BE2C (cell line): ENCODE data around the gene SAMD4B.

Experiments
- DNase-seq: peaks from one replicate; pipeline ENCODE4 v3.0.0-alpha.2; 2020
- H3K27me3 ChIP-seq: fragments of 250-450 bp; sonication (Bioruptor Pico); 2 replicates; pipeline ENCODE4 v1.5.1; 2020; ENCODE audit warnings: mild to moderate bottlenecking
- H3K36me3 ChIP-seq: fragments of 250-450 bp; sonication (Bioruptor Pico); 2 replicates; pipeline ENCODE4 v1.5.1; 2020; ENCODE audit warnings: mild to moderate bottlenecking
- H3K4me1 ChIP-seq: fragments of 250-450 bp; sonication (Bioruptor Pico); 2 replicates; pipeline ENCODE4 v1.5.1; 2020
- H3K4me3 ChIP-seq: 2 replicates; pipeline ENCODE4 v1.5.1; 2011; ENCODE audit warnings: low read depth, low read length
- H3K9me3 ChIP-seq: fragments of 250-450 bp; sonication (Bioruptor Pico); 2 replicates; pipeline ENCODE4 v1.5.1; 2020
- TF ChIP-seq, protein P1 (sequence below): IDR thresholded peaks from 2 replicates; pipeline ENCODE4 v1.5.1; 2012; ENCODE audit warnings: mild to moderate bottlenecking, low read depth, low read length

Gene SAMD4B

GRCh38 chr19:39412867-39413271 is 70.6 kb downstream of the SAMD4B start:
- peak overlapping the region; percentile 94 for H3K4me3 ChIP-seq
- H3K4me1 ChIP-seq: peaks cover 9% of the 10 kb centered on the region
- DNase-seq: no peak
- no peaks in the 10 kb centered on the region; the same call in 1 of the 2 replicates for H3K36me3 ChIP-seq
- no peaks in the 10 kb centered on the region for H3K27me3 ChIP-seq
- TF ChIP-seq, protein P1, sequence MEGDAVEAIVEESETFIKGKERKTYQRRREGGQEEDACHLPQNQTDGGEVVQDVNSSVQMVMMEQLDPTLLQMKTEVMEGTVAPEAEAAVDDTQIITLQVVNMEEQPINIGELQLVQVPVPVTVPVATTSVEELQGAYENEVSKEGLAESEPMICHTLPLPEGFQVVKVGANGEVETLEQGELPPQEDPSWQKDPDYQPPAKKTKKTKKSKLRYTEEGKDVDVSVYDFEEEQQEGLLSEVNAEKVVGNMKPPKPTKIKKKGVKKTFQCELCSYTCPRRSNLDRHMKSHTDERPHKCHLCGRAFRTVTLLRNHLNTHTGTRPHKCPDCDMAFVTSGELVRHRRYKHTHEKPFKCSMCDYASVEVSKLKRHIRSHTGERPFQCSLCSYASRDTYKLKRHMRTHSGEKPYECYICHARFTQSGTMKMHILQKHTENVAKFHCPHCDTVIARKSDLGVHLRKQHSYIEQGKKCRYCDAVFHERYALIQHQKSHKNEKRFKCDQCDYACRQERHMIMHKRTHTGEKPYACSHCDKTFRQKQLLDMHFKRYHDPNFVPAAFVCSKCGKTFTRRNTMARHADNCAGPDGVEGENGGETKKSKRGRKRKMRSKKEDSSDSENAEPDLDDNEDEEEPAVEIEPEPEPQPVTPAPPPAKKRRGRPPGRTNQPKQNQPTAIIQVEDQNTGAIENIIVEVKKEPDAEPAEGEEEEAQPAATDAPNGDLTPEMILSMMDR: no peak
- no peaks in the 10 kb centered on the region for H3K9me3 ChIP-seq

GRCh38 chr19:39413272-39413910 is 71.2 kb downstream of the SAMD4B start:
- Histone ChIP-seq H3K36me3 (no peaks in the 10 kb centered on the region; the same call in none of the 2 replicates), H3K27me3 (no peaks in the 10 kb centered on the region), H3K4me3 (peak overlapping the region; percentile 94), H3K9me3 (no peaks in the 10 kb centered on the region), H3K4me1 (peaks cover 9% of the 10 kb centered on the region)
- DNase-seq: peak; percentile 85
- TF ChIP-seq, protein P1: no peak

DNA sequence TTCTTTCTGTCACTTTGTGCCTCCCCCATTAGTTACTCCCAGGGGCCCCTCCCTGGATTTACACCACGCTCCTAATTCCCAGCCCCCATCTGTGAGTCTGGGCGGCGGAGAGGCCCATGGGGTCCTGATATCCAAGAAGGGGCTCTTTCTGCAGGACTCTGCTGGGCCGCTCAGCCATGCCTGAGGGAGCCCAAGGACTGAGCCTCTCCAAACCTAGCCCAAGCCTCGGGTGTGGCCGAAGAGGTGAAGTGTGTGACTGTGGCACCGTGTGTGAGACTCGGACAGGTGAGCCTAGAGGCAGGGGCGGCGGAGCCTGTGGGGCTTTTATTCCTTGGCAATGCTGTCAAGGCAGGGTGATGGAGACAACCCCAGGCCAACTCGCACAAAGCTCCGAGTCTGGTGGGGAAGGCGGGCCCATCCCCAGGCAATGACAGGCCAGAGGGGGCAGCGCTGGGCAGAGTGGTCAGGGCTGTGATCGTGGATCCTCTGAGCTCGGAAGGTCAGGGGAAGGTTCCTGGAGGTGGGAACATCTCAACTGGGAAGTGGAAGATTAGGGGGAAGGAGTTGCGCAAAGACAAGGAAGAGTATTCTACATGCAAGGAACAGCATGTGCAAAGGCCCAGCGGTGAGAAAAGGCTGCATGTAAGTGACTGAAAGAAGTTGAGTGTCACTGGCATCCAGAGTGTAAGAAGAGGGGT is 71.8 kb downstream of the SAMD4B start:
- Histone ChIP-seq H3K4me1 (peaks cover 9% of the 10 kb centered on the region), H3K36me3 (peaks cover 6% of the 10 kb centered on the region), H3K27me3 (no peaks in the 10 kb centered on the region), H3K4me3 (peak overlapping the region; percentile 94), H3K9me3 (no peaks in the 10 kb centered on the region)
- TF ChIP-seq, protein P1: peak; percentile 50
- DNase-seq: peak; percentile 61

DNA sequence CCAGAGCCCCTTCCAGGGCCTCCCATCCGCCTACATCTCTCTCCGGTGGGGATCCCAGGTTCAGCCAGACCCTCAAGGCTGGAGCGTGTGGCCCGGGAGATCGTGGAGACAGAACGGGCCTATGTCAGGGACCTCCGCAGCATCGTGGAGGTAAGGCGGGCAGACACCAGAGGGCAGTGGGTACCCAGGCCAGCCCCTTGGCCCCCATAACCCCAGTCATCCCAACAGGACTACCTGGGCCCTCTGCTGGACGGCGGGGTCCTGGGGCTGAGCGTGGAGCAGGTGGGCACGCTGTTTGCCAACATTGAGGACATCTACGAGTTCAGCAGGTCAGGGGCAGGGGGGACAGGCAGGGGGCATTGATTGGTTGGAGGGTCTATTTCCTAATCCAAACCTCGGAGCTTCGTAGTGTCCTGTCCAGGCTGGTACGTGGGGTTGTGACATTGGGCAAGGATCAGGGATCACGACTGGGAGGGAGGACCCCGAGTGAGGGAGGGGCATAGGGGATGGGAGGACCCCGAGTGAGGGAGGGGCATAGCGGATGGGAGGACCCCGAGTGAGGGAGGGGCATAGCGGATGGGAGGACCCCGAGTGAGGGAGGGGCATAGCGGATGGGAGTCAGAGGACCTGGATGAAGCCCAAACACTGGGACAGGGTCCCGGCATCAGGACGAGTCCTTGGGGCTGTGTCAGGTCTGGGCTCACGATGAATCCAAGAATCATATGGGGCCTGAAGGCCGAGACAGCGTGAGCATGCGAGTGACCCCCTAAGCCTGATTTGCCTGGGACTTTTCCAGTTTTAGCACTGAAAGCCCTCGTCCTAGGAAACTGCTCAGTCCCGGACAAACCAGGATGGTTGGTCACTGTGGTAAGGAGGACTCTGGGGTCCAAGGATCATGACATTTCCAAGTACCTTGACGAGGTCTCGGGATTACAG is 73.2 kb downstream of the SAMD4B start:
- no peak overlapping the region for H3K4me3 ChIP-seq

DNA sequence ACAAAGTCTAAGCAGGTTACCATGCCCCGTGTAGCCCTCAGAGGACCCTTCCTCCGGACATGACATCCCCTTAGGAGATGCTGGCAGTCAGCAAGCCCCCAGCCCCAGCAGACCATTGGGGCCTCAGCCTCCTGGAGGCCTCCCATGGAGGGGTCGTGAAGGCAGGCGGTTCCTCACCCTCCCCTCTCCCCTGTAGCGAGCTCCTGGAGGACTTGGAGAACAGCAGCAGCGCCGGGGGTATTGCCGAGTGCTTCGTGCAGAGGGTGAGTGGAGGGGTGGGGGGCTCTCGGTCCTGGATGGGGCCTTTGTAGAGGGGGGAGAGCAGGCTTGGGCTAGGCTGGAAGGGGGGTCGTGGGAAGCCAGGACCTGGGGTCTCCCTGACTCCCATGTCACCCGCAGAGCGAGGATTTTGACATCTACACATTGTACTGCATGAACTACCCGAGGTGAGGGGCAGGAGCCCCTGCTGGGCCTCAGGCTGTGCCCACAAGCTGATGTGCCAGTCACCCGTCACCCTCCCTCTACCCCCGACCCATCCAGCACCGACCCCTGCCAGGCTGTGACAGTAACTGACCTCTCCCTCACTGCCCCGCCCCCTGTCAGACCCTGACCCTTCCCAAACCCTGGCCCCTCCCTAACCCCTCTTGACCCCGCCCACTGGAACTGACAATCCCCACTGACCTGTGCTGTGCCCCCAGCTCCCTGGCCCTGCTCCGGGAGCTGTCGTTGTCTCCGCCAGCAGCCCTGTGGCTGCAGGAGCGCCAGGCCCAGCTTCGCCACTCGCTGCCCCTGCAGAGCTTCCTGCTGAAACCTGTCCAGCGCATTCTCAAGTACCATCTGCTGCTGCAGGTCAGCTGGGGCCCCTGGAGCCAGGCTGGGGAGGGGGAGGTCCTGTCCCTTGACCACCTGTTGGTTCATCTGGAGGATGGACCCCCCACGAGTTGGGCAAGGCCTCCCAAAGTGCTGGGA is 74.2 kb downstream of the SAMD4B start:
- Histone ChIP-seq H3K4me1 (peaks cover 5% of the 10 kb centered on the region), H3K4me3 (no peak overlapping the region), H3K9me3 (no peaks in the 10 kb centered on the region), H3K27me3 (no peaks in the 10 kb centered on the region), H3K36me3 (peaks cover 10% of the 10 kb centered on the region)
- no peak for DNase-seq
- TF ChIP-seq, protein P1: no peak

More for the DNA sequence above, 73.2 kb downstream of the SAMD4B start:
- Histone ChIP-seq H3K9me3 (no peaks in the 10 kb centered on the region), H3K4me1 (peaks cover 9% of the 10 kb centered on the region), H3K36me3 (peaks cover 10% of the 10 kb centered on the region), H3K27me3 (no peaks in the 10 kb centered on the region)
- no peak for DNase-seq
- TF ChIP-seq, protein P1: no peak
